ENCODE measurements around the gene TAOK3.

The TAOK3 gene

DNA sequence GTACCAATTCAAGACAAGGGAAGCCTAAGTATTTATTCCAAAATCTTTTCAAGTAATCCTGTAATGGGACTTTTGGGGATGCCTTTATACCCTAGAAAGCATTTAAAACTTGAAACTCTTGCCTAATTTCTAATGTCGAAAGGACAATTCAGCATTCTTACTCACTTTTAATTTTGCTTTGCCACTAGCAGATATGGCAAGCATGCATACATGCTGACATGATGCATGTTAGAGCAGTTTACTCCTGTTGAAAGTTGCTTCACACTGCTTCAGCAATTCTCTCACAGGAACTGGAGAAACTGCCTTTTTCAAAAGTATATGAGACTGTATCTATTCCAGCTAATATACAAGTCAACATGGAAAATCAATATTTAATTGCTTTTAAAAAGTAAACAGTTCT is 79.9 kb downstream of the TAOK3 start:
- Histone ChIP-seq H3K79me2 (ENCODE audit: insufficient read depth, low read length) (peaks cover 17% of the 10 kb centered on the region), H2AFZ (ENCODE audit: low read depth, low read length, severe bottlenecking) (no peak overlapping the region), H3K9me3 (ENCODE audit: insufficient read depth, low read length) (no peaks in the 10 kb centered on the region), H3K36me3 (ENCODE audit: low read length) (no peaks in the 10 kb centered on the region), H3K9me2 (replicated peaks; ENCODE audit: insufficient read depth, low read length) (no peaks in the 10 kb centered on the region), H3K4me2 (ENCODE audit: low read depth, low read length, poor library complexity, severe bottlenecking) (no peak overlapping the region), H4K20me1 (ENCODE audit: low read depth, low read length) (no peaks in the 10 kb centered on the region), H3K27me3 (ENCODE audit: low read length) (no peaks in the 10 kb centered on the region), H3K4me3 (ENCODE audit: insufficient read depth, low read length, poor library complexity, severe bottlenecking) (no peak overlapping the region), H3F3A (ENCODE audit: insufficient read depth) (0 out of 2 replicates have a peak, but pooled peaks cover 4% of the 10 kb centered on the region), H3K9ac (ENCODE audit: low read length) (no peak overlapping the region), H3K27ac (ENCODE audit: low read depth, low read length) (no peak overlapping the region)
- TF ChIP-seq EZH2phosphoT487 (conservative IDR thresholded peaks at IDR 0.05; ENCODE audit: low read length) (no peak), CTCF (IDR thresholded peaks at IDR 0.05; ENCODE audit: insufficient read depth, low read length, poor library complexity, severe bottlenecking) (no peak)

DNA sequence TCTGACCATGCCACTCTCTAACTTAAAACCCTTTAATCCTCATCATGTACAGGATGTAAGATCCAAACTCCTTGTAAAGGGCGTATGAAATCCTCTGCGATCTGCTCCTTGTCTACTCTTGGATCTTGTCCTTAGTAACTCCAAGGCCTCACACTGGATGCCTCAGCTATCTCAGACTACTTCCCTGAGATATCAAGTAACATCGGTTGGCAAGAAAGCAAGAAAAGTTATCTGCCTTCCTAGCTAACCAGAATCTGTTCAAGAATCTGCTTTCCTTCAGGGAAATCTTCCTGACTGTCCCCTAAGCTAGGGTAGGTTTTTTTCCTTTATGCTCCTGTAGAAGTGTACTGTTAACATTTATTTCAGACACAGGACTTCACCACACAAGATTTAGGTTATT is 82.6 kb downstream of the TAOK3 start:
- TF ChIP-seq EZH2phosphoT487 (conservative IDR thresholded peaks at IDR 0.05; ENCODE audit: low read length) = no peak
- TF ChIP-seq CTCF (IDR thresholded peaks at IDR 0.05; ENCODE audit: insufficient read depth, low read length, poor library complexity, severe bottlenecking) = no peak

GRCh38 chr12:118288174-118288573 is 84.5 kb downstream of the TAOK3 start:
- Histone ChIP-seq H3K9me2 (replicated peaks; ENCODE audit: insufficient read depth, low read length) (no peaks in the 10 kb centered on the region), H3K27me3 (ENCODE audit: low read length) (no peaks in the 10 kb centered on the region), H3K27ac (ENCODE audit: low read depth, low read length) (no peak overlapping the region), H4K20me1 (ENCODE audit: low read depth, low read length) (no peaks in the 10 kb centered on the region), H3K9me3 (ENCODE audit: insufficient read depth, low read length) (no peaks in the 10 kb centered on the region), H2AFZ (ENCODE audit: low read depth, low read length, severe bottlenecking) (no peak overlapping the region), H3K4me2 (ENCODE audit: low read depth, low read length, poor library complexity, severe bottlenecking) (no peak overlapping the region), H3K79me2 (ENCODE audit: insufficient read depth, low read length) (peaks cover 34% of the 10 kb centered on the region), H3K36me3 (ENCODE audit: low read length) (no peaks in the 10 kb centered on the region), H3K9ac (ENCODE audit: low read length) (no peak overlapping the region), H3K4me3 (ENCODE audit: insufficient read depth, low read length, poor library complexity, severe bottlenecking) (no peak overlapping the region), H3F3A (ENCODE audit: insufficient read depth) (0 out of 2 replicates have a peak, but pooled peaks cover 7% of the 10 kb centered on the region)
- TF ChIP-seq CTCF (IDR thresholded peaks at IDR 0.05; ENCODE audit: insufficient read depth, low read length, poor library complexity, severe bottlenecking) (no peak), EZH2phosphoT487 (conservative IDR thresholded peaks at IDR 0.05; ENCODE audit: low read length) (no peak)

More for the DNA sequence above, 82.6 kb downstream of the TAOK3 start:
- Histone ChIP-seq H4K20me1 (ENCODE audit: low read depth, low read length) (no peaks in the 10 kb centered on the region), H3K9ac (ENCODE audit: low read length) (no peak overlapping the region), H3K4me2 (ENCODE audit: low read depth, low read length, poor library complexity, severe bottlenecking) (no peak overlapping the region), H3K79me2 (ENCODE audit: insufficient read depth, low read length) (peaks cover 21% of the 10 kb centered on the region), H3K36me3 (ENCODE audit: low read length) (no peaks in the 10 kb centered on the region), H3F3A (ENCODE audit: insufficient read depth) (0 out of 2 replicates have a peak, but pooled peaks cover 4% of the 10 kb centered on the region), H3K9me2 (replicated peaks; ENCODE audit: insufficient read depth, low read length) (no peaks in the 10 kb centered on the region), H3K4me3 (ENCODE audit: insufficient read depth, low read length, poor library complexity, severe bottlenecking) (no peak overlapping the region), H3K27ac (ENCODE audit: low read depth, low read length) (no peak overlapping the region), H3K9me3 (ENCODE audit: insufficient read depth, low read length) (no peaks in the 10 kb centered on the region), H2AFZ (ENCODE audit: low read depth, low read length, severe bottlenecking) (no peak overlapping the region), H3K27me3 (ENCODE audit: low read length) (no peaks in the 10 kb centered on the region)

Measured in SU-DHL-6 (cell line).